HepG2 (cell line): ENCODE results near the gene SLC11A1. TPM values are rescaled to one million over a fixed set of nuclear protein-coding genes. Genes with fewer than 3 reads are reported as not detected.

ENCODE experiments used
- PAXIP1 ChIP-seq: sonication (generic); formaldehyde crosslinking; conservative IDR thresholded peaks from 2 replicates; pipeline ENCODE4 v1.4.0; 2020; ENCODE audit warnings: mild to moderate bottlenecking, missing genetic modification reagents, moderate library complexity
- PRDM10 ChIP-seq: sonication (generic); formaldehyde crosslinking; IDR thresholded peaks from 2 replicates; pipeline ENCODE4 v1.4.0; 2020; ENCODE audit warnings: low read depth, missing genetic modification reagents
- PRDM15 ChIP-seq: sonication (generic); formaldehyde crosslinking; IDR thresholded peaks from 2 replicates; pipeline ENCODE4 v1.4.0; 2020; ENCODE audit warnings: missing genetic modification reagents
- SPEN ChIP-seq: sonication (generic); formaldehyde crosslinking; IDR thresholded peaks from 2 replicates; pipeline ENCODE4 v1.5.1; 2020; ENCODE audit warnings: low read depth, mild to moderate bottlenecking, missing genetic modification reagents
- TBP ChIP-seq: sonication (generic); formaldehyde crosslinking; IDR thresholded peaks from 2 replicates; pipeline ENCODE4 v1.5.0; 2020; ENCODE audit warnings: missing genetic modification reagents
- XRCC5 ChIP-seq: fragments of 200-400 bp; formaldehyde crosslinking; optimal IDR thresholded peaks from 2 replicates; pipeline ENCODE3; 2017; ENCODE audit warnings: mild to moderate bottlenecking, low read length
- ZBTB4 ChIP-seq: sonication (generic); formaldehyde crosslinking; IDR thresholded peaks from 2 replicates; pipeline ENCODE4 v1.4.0; 2020; ENCODE audit warnings: missing genetic modification reagents, mild to moderate bottlenecking, borderline replicate concordance
- ZNF367 ChIP-seq: sonication (generic); formaldehyde crosslinking; IDR thresholded peaks from 2 replicates; pipeline ENCODE4 v1.4.0; 2020; ENCODE audit warnings: missing genetic modification reagents, borderline replicate concordance
- ZNF414 ChIP-seq: sonication (generic); formaldehyde crosslinking; IDR thresholded peaks from 2 replicates; pipeline ENCODE4 v1.5.0; 2020; ENCODE audit warnings: missing genetic modification reagents
- ZNF773 ChIP-seq: sonication (generic); formaldehyde crosslinking; IDR thresholded peaks from 2 replicates; pipeline ENCODE4 v1.4.0; 2020; ENCODE audit warnings: missing genetic modification reagents, borderline replicate concordance
- ZNF777 ChIP-seq: sonication (generic); formaldehyde crosslinking; IDR thresholded peaks from 2 replicates; pipeline ENCODE4 v1.4.0; 2020; ENCODE audit warnings: missing genetic modification reagents
- ZSCAN9 ChIP-seq: IDR thresholded peaks from 2 replicates; pipeline ENCODE4 v1.6.1; 2016; ENCODE audit warnings: borderline replicate concordance
- polyA plus RNA-seq, 8 experiments: library from polyadenylated mRNA; depleted of rRNA in 3 of 8; stranded (reverse) in 7 of 8; unstranded in 1 of 8; fragments of >200 nt; fragmentation: Illumina TruSeq in 4 of 8; extraction: Trizol in 4 of 8; gene quantifications; 2 replicates each; pipeline versions ENCODE4 v1.2.1 to v1.2.3, GENCODE V29; 2011 to 2016; ENCODE audit warnings: low read depth in 4 of 8, missing spikeins in 1 of 8, mixed read lengths in 1 of 8; ENCODE audit not compliant: insufficient read depth in 1 of 8
- total RNA-seq, 5 experiments: library from RNA; depleted of rRNA; stranded (reverse); fragments of >200 nt; fragmentation: Illumina TruSeq; extraction: Trizol; gene quantifications; 2 replicates each; pipeline ENCODE4 v1.2.3, GENCODE V29; 2016; ENCODE audit warnings: low read depth in 1 of 5

SLC11A1 gene
- total and polyA plus RNA-seq, 2 of the 13 experiments (the other 11 are each of a cell fraction or from before 2014, with no cell fraction given), result 0.33 to 2.3 TPM

DNA sequence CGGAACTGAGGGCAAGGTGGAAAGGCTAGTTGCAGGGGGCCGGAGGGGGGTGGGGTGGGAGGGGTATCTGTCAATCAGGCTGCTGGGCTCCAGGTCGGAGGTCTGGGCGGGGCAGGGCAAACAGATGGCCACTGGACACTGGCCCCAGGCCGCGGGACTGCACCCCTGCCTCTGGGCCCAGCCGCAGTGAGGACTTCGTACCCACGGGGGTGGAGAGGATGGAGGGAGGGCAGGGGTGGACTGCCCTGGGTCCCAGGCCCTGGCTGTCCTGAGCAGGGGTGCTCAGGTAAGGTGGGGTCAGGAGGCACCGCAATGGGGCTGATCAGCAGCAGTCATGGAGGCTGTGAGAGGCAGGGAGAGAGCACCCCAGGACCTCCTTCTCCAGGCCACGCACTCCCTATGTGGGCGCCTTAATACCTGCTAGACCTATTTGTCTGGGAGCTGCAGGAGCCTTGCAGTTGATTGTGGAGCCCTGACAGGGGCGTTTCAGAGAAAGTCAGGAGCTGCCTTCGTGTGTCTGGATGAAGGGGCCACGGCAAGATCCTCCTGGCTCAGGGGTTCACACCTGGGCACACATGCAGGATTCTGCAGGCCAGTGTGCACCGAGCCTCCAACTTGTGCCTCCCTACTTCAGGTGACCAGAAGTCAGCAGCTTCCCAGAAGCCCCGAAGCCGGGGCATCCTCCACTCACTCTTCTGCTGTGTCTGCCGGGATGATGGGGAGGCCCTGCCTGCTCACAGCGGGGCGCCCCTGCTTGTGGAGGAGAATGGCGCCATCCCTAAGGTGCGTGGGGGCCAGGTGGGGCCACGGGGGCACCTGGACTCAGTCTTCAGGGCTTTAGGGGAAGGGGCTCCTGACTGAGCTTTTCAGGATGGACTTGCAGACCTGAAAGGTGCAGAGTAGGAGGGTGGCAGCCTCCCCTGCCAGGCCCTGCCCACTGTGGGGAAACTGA lies 19.1 kb downstream of the SLC11A1 start (continued):
- TF ChIP-seq PAXIP1 (peak; percentile 97), TBP (CRISPR knock-in tag) (no peak), PRDM10 (peak; percentile 94), ZNF414 (CRISPR knock-in tag) (peak; percentile 93; the same call in 1 of the 2 replicates), XRCC5 (peak; percentile 87), ZNF777 (CRISPR knock-in tag) (no peak), PRDM15 (CRISPR knock-in tag) (no peak; the same call in 1 of the 2 replicates), ZSCAN9 (CRISPR knock-in tag) (peak; percentile 66), ZNF773 (no peak), ZBTB4 (CRISPR knock-in tag) (no peak), SPEN (peak; percentile 98), ZNF367 (no peak)
